Cerebellar cortex (tissue), 1 donor: ENCODE results near the gene TMA16.
"Not testable (repeated sequence)": the region's sequence is repeated elsewhere in the genome, so short reads cannot be mapped to it uniquely, and the experiment has no call there.

ENCODE experiments used
- DNase-seq: peaks from one replicate; pipeline ENCODE4 v3.0.0-alpha.2; 2015; ENCODE audit warnings: low spot score

The TMA16 gene

GRCh38 chr4:163494360-163495241 lies at the start of gene TMA16:
TSS of gene TMA16 (plus strand) at chr4:163494690. CDS start at chr4:163494802, 112 bp downstream.
- peak; percentile 93 for DNase-seq

- not testable (repeated sequence) for DNase-seq
Observed at GRCh38 chr4:163447023-163447422, 47.5 kb upstream of the TMA16 start.

- DNase-seq: no peak
Observed at GRCh38 chr4:163447481-163447880, 47.0 kb upstream of the TMA16 start.

- no peak for DNase-seq
Observed at GRCh38 chr4:163448540-163449203, 45.8 kb upstream of the TMA16 start.

GRCh38 chr4:163462556-163462955 lies 31.9 kb upstream of the TMA16 start:
- DNase-seq: no peak

- DNase-seq: no peak
Observed at GRCh38 chr4:163467082-163467770, 27.3 kb upstream of the TMA16 start.

GRCh38 chr4:163470391-163470790 lies 24.1 kb upstream of the TMA16 start:
- DNase-seq: no peak

- no peak for DNase-seq
Observed at GRCh38 chr4:163473130-163473529, 21.4 kb upstream of the TMA16 start.

- DNase-seq: no peak
Observed at GRCh38 chr4:163473576-163473975, 20.9 kb upstream of the TMA16 start, which contains the start of gene TKTL2. TSS of gene TKTL2 (minus strand) at chr4:163473754. CDS start at chr4:163473734, 20 bp downstream.

GRCh38 chr4:163474027-163474426 lies 20.5 kb upstream of the TMA16 start:
- DNase-seq: no peak

GRCh38 chr4:163476761-163477438 lies 17.6 kb upstream of the TMA16 start:
- DNase-seq: no peak

- DNase-seq: no peak
Observed at GRCh38 chr4:163482190-163482589, 12.3 kb upstream of the TMA16 start.

- DNase-seq: peak; percentile 61
Observed at GRCh38 chr4:163484906-163485305, 9.6 kb upstream of the TMA16 start.

GRCh38 chr4:163485589-163485988 lies 8.9 kb upstream of the TMA16 start:
- no peak for DNase-seq

- DNase-seq: no peak
Observed at GRCh38 chr4:163486321-163486720, 8.2 kb upstream of the TMA16 start.

- DNase-seq: no peak
Observed at GRCh38 chr4:163489929-163490328, 4.6 kb upstream of the TMA16 start.

GRCh38 chr4:163492951-163493504 lies 1.5 kb upstream of the TMA16 start:
- no peak for DNase-seq

GRCh38 chr4:163493643-163494359 lies 689 bp upstream of the TMA16 start:
- no peak for DNase-seq

GRCh38 chr4:163495900-163496299 lies 1.4 kb downstream of the TMA16 start:
- DNase-seq: peak; percentile 52

- DNase-seq: no peak
Observed at GRCh38 chr4:163500586-163500985, 6.1 kb downstream of the TMA16 start.

- DNase-seq: no peak
Observed at GRCh38 chr4:163505374-163505773, 10.9 kb downstream of the TMA16 start.
